Esophagus muscularis mucosa (tissue), 4 donors: ENCODE measurements around the gene OR52E5. TPM values are rescaled to one million over a fixed set of nuclear protein-coding genes. Genes with fewer than 3 reads are reported as not detected.

Experiments used
- DNase-seq: peaks from one replicate; pipeline ENCODE4 v3.0.0-alpha.2; 2017; ENCODE audit errors: extremely low spot score
- H3K27ac ChIP-seq, 4 donors: fragments of 200-600 bp; sonication (generic); replicated peaks in 1 of 4; 1 replicate in 3 of 4; 2 replicates in 1 of 4; pipeline ENCODE4 v1.5.1; 2016 to 2019; ENCODE audit warnings: mild to moderate bottlenecking in 1 of 4
- H3K27me3 ChIP-seq, 4 donors: fragments of 200-600 bp; sonication (generic); one replicate each; pipeline versions ENCODE4 v1.5.1 to v1.6.0; 2016 to 2019
- H3K36me3 ChIP-seq, 4 donors: fragments of 200-600 bp; sonication (generic); one replicate each; pipeline ENCODE4 v1.5.1; 2016 to 2019
- H3K4me1 ChIP-seq, 4 donors: fragments of 200-600 bp; sonication (generic); one replicate each; pipeline ENCODE4 v1.5.1; 2016 to 2019
- H3K4me3 ChIP-seq, 4 donors: fragments of 200-600 bp; sonication (generic); 1 replicate in 2 of 4; 2 replicates in 2 of 4; pipeline ENCODE4 v1.5.1; 2016 to 2019; ENCODE audit warnings: mild to moderate bottlenecking in 4 of 4, moderate library complexity in 1 of 4
- H3K9me3 ChIP-seq, 4 donors: fragments of 200-600 bp; sonication (generic); 1 replicate in 3 of 4; 2 replicates in 1 of 4; pipeline ENCODE4 v1.5.1; 2016 to 2019
- EP300 ChIP-seq: sonication (generic); formaldehyde crosslinking; IDR thresholded peaks from one replicate; pipeline ENCODE4 v1.6.1; 2017; ENCODE audit warnings: antibody characterized with exemption
- POLR2A ChIP-seq: fragments of 450-650 bp; IDR thresholded peaks from one replicate; pipeline ENCODE4 v1.6.1; 2017; ENCODE audit warnings: antibody characterized with exemption, moderate library complexity, mild to moderate bottlenecking, low read depth
- POLR2AphosphoS5 ChIP-seq, 2 donors: sonication (generic); formaldehyde crosslinking; IDR thresholded peaks; one replicate each; pipeline ENCODE4 v1.6.1; 2017; ENCODE audit warnings: antibody characterized with exemption in 2 of 2
- WGBS: methylation state at CpG from one replicate; pipeline ENCODE4 v1.1.5; 2018; 5-methylcytosine and 5-hydroxymethylcytosine counted together
- intact Hi-C: fragments of 100-400 bp; cut with DNase I; formaldehyde crosslinking; loops from one replicate; pipeline ENCODE4 v1.15.1; 2023
- total RNA-seq, 4 donors: library from RNA; depleted of rRNA; stranded (reverse); fragments of >200 nt; gene quantifications; one replicate each; pipeline versions ENCODE4 v1.1.0 to v1.2.1, GENCODE V29; 2016
- TF ChIP-seq, protein P1 (sequence below), 3 experiments: fragments of 200-600 bp in 2 of 3; fragments of 450-650 bp in 1 of 3; sonication (generic) in 2 of 3; IDR thresholded peaks; one replicate each; pipeline ENCODE4 v1.5.1; 2017 to 2019; ENCODE audit warnings: antibody characterized with exemption in 3 of 3, mild to moderate bottlenecking in 2 of 3, moderate library complexity in 1 of 3

Gene OR52E5
- total RNA-seq, 4 donors from 2014 or later: not detected

DNA sequence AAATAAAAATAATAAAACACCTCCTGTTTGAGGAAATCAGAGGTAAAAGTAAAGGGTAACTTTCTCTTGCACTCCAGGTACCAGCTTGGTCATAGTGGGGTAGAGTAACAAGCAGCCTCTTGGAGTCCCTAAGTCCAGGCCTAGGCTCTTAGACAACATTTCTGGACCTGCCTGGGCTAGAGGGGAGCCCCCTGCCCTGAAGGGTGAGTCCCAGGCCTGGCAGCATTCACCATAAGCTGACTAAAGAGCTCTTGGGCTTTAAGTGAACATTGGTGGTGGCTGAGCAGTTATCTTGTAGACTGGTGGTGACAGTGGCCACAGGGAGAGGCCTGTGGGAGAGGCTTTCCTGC, 30.4 kb downstream of the OR52E5 start:
- intact Hi-C loops: no loop called here
- H3K27me3 ChIP-seq: no peaks in the 10 kb centered on the region
- H3K27ac ChIP-seq: no peak overlapping the region
- H3K36me3 ChIP-seq: no peaks in the 10 kb centered on the region
- TF ChIP-seq, protein P1, sequence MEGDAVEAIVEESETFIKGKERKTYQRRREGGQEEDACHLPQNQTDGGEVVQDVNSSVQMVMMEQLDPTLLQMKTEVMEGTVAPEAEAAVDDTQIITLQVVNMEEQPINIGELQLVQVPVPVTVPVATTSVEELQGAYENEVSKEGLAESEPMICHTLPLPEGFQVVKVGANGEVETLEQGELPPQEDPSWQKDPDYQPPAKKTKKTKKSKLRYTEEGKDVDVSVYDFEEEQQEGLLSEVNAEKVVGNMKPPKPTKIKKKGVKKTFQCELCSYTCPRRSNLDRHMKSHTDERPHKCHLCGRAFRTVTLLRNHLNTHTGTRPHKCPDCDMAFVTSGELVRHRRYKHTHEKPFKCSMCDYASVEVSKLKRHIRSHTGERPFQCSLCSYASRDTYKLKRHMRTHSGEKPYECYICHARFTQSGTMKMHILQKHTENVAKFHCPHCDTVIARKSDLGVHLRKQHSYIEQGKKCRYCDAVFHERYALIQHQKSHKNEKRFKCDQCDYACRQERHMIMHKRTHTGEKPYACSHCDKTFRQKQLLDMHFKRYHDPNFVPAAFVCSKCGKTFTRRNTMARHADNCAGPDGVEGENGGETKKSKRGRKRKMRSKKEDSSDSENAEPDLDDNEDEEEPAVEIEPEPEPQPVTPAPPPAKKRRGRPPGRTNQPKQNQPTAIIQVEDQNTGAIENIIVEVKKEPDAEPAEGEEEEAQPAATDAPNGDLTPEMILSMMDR (IDR thresholded peaks at IDR 0.05): no peak
- TF ChIP-seq POLR2AphosphoS5 (IDR thresholded peaks at IDR 0.05) (no peak), POLR2A (no peak), EP300 (no peak)
- H3K4me1 ChIP-seq: no peaks in the 10 kb centered on the region
- H3K9me3 ChIP-seq: peaks cover 0 to 24% (median 2%) of the 10 kb centered on the region in 4 donors
- H3K4me3 ChIP-seq: no peak overlapping the region
- DNase-seq: no peak

DNA sequence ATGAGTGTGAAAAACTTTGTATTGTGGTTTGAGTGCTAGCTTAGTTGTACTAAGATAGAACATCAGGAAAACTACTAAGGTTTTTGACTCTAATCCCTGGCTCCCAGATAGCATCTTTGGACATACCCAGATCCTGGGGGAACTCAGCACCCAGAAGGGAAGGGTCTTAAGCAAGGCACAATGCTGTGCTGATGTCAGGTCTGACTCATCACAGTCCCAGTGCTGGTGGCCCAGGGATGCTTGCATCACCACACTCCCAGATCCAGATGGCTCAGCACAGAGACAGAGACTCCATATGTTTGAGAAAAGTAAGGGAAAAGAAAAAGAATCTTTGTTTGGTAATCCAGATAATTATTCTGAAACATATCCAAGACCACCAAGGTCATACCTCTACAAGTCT, 30.8 kb downstream of the OR52E5 start:
- Histone ChIP-seq H3K4me1 (no peaks in the 10 kb centered on the region), H3K27ac (no peak overlapping the region), H3K9me3 (peaks cover 0 to 24% (median 2%) of the 10 kb centered on the region in 4 donors), H3K36me3 (no peaks in the 10 kb centered on the region), H3K4me3 (no peak overlapping the region), H3K27me3 (no peaks in the 10 kb centered on the region)
- no peak for TF ChIP-seq EP300
- TF ChIP-seq POLR2AphosphoS5 (IDR thresholded peaks at IDR 0.05): no peak
- no peak for DNase-seq
- intact Hi-C loops: no loop called here

DNA sequence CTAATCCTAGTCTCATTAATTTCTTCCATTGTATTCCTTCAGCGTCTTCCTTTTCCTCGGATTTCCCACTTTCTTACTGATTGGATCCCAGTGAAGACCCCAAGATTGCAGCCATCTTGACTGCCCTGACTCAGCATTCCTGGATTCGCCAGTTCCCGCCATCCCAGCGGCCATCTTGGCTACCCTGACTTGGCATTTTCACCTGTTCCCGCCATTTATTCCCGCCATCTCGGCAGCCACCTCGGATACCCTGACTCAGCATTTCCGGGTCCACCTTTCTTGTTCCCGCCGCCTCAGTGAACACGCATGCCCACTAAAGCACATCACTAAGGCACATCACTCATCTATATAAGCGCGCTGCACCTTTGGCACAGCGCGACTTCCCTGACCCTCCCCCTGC, 35.3 kb downstream of the OR52E5 start:
- no peak overlapping the region for H3K4me3 ChIP-seq
- no peaks in the 10 kb centered on the region for H3K36me3 ChIP-seq
- peaks cover 0 to 20% (median 2%) of the 10 kb centered on the region in 4 donors for H3K9me3 ChIP-seq
- no peaks in the 10 kb centered on the region for H3K27me3 ChIP-seq
- H3K27ac ChIP-seq: no peak overlapping the region
- WGBS: 95% methylated on average over 17 of the region's 17 CpGs
- TF ChIP-seq, protein P1 (IDR thresholded peaks at IDR 0.05): no peak
- TF ChIP-seq POLR2AphosphoS5 (IDR thresholded peaks at IDR 0.05) (no peak), EP300 (no peak), POLR2A (no peak)
- intact Hi-C loops: no loop called here
- DNase-seq: no peak
- H3K4me1 ChIP-seq: no peaks in the 10 kb centered on the region

DNA sequence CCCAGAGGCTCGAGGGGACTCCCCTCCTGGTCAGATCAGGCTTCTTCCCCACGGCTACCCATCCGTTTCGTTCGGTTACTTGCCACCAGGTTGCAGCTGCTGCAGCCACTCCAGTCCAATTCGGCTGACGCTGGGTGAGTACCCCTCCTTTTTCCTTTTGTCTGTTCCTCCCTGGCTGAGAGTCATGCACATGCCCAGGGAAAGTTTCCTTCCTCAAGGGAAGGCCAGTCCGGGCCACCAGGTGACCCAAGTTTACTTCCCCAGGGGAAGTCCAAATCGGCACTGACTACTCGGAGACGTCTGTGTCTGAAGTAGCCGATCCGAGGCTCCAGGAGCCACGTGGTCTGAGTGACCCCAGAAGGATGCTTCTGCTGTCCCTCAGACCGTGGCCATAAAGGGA, 35.8 kb downstream of the OR52E5 start:
- 89% methylated on average over 15 of the region's 15 CpGs for WGBS
- Histone ChIP-seq H3K36me3 (no peaks in the 10 kb centered on the region), H3K27me3 (no peaks in the 10 kb centered on the region), H3K4me1 (no peaks in the 10 kb centered on the region), H3K27ac (no peak overlapping the region), H3K9me3 (peaks cover 0 to 15% (median 2%) of the 10 kb centered on the region in 4 donors), H3K4me3 (no peak overlapping the region)
- no peak for TF ChIP-seq POLR2AphosphoS5 (IDR thresholded peaks at IDR 0.05)
- no peak for TF ChIP-seq EP300
- TF ChIP-seq, protein P1 (IDR thresholded peaks at IDR 0.05): no peak
- TF ChIP-seq POLR2A: no peak
- DNase-seq: peak; percentile 87
- intact Hi-C loops: no loop called here

DNA sequence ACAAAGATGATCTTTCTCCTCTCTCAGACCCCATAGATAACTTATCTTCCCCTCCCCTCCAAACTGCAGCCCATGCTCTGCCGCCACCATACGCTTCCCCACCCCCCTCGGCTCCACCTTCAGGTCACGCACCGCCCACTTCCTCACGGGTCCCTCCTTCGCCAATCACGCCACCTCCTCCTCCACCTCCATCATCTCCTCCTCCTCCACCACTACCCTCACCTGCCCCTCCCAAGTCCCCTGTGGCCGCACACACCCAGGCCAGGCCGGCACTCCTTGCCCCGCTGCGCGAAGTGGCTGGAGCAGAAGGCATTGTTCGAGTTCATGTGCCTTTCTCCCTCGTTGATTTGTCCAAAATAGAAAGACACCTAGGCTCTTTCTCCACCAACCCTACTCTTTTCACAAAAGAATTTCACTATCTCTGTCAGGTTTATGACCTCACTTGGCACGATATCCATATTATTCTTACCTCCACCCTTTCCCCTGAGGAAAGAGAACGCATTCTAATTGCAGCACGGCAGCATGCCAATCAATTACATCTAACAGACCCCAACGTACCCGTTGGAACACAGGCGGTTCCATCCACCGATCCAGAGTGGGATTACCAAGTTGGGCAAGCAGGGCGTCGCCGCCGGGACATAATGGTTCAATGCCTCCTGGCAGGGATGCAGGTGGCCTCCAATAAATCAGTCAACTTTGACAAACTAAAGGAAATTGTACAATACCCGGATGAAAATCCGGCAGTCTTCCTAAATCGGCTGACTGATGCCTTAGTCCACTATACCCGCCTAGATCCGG, 36.8 kb downstream of the OR52E5 start:
- Histone ChIP-seq H3K27ac (no peak overlapping the region), H3K9me3 (peaks cover 0 to 11% (median 0%) of the 10 kb centered on the region in 4 donors), H3K4me3 (no peak overlapping the region), H3K4me1 (no peaks in the 10 kb centered on the region), H3K27me3 (no peaks in the 10 kb centered on the region), H3K36me3 (no peaks in the 10 kb centered on the region)
- 93% methylated on average over 31 of the region's 31 CpGs for WGBS
- intact Hi-C loops: no loop called here
- no peak for DNase-seq
- TF ChIP-seq EP300 (no peak), POLR2AphosphoS5 (IDR thresholded peaks at IDR 0.05) (no peak), POLR2A (no peak)
- TF ChIP-seq, protein P1 (IDR thresholded peaks at IDR 0.05): no peak
